Measurements from ENCODE around the gene GFOD2. TPM values are rescaled to one million over a fixed set of nuclear protein-coding genes. Genes with fewer than 3 reads are reported as not detected.

The GFOD2 gene
- total and polyA plus RNA-seq, 2 of the 13 experiments (the other 11 are each of a cell fraction or from before 2014, with no cell fraction given): 11.1 to 17.2 TPM

GRCh38 chr16:67667817-67668494 lies 51.2 kb downstream of the GFOD2 start (continued):
- TF ChIP-seq THAP8 (CRISPR knock-in tag; IDR thresholded peaks at IDR 0.05; ENCODE audit: borderline replicate concordance) (no peak), PREB (CRISPR knock-in tag; IDR thresholded peaks at IDR 0.05) (no peak), ZNF441 (CRISPR knock-in tag; IDR thresholded peaks at IDR 0.05; ENCODE audit: borderline replicate concordance) (no peak), SP4 (CRISPR knock-in tag; IDR thresholded peaks at IDR 0.05) (no peak; the same call in 1 of the 2 replicates), ZSCAN21 (CRISPR knock-in tag; IDR thresholded peaks at IDR 0.05; ENCODE audit: borderline replicate concordance) (0 out of 2 replicates have a peak, but pooled peaks have one; percentile 41), CENPX (CRISPR knock-in tag; IDR thresholded peaks at IDR 0.05) (no peak), MXD4 (CRISPR knock-in tag; IDR thresholded peaks at IDR 0.05) (peak; percentile 78), ZSCAN22 (CRISPR knock-in tag; IDR thresholded peaks at IDR 0.05) (no peak), MYC (CRISPR knock-in tag; IDR thresholded peaks at IDR 0.05; ENCODE audit: borderline replicate concordance) (peak; percentile 84), GATAD1 (CRISPR knock-in tag; IDR thresholded peaks at IDR 0.05) (peak; percentile 80), MAF1 (CRISPR knock-in tag; IDR thresholded peaks at IDR 0.05; ENCODE audit: borderline replicate concordance) (no peak), HOXA7 (CRISPR knock-in tag; IDR thresholded peaks at IDR 0.05) (no peak), PBX2 (CRISPR knock-in tag; IDR thresholded peaks at IDR 0.05) (peak; percentile 82), ZMAT5 (CRISPR knock-in tag; IDR thresholded peaks at IDR 0.05; ENCODE audit: borderline replicate concordance, low read depth) (no peak), MYPOP (CRISPR knock-in tag; IDR thresholded peaks at IDR 0.05) (peak; percentile 57; the same call in 1 of the 2 replicates), ZNF710 (CRISPR knock-in tag; IDR thresholded peaks at IDR 0.05; ENCODE audit: borderline replicate concordance) (no peak; the same call in 1 of the 2 replicates), SOX5 (CRISPR knock-in tag; IDR thresholded peaks at IDR 0.05; ENCODE audit: borderline replicate concordance) (peak; percentile 57; the same call in 1 of the 2 replicates), CBFB (CRISPR knock-in tag; IDR thresholded peaks at IDR 0.05) (peak; percentile 90; the same call in 1 of the 2 replicates), ZBTB14 (CRISPR knock-in tag; IDR thresholded peaks at IDR 0.05) (peak; percentile 44; the same call in 1 of the 2 replicates), FOXO1 (CRISPR knock-in tag; IDR thresholded peaks at IDR 0.05) (peak; percentile 46; the same call in 1 of the 2 replicates), NCOR1 (IDR thresholded peaks at IDR 0.05; ENCODE audit: borderline replicate concordance, low read length) (no peak), SKI (IDR thresholded peaks at IDR 0.05; ENCODE audit: partially characterized antibody) (peak; percentile 58)
